Measurements from ENCODE around the gene PZP.

PZP gene

GRCh38 chr12:9104767-9105423, 103.3 kb downstream of the PZP start:
- DNase-seq (ENCODE audit: low read depth in 3 of 3, low spot score in 1 of 3), result no peak

DNA sequence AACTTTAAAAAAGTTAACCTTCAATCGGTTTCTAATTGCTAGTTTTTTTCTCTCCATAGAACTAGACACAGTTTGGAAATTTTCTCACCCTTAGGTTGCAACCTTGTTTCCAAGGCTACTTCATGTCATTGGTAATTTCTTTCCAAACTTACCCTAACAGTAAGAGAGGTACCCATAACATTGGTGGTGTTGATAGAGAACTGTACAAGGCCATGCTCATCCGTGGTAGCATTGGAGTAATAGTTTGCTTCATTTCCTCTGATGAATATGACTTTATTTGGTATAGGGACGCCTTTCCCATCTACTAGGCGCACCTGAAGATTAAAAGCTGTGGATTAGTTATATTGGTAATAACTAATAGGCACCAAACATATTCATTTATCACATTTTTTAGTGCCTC, 104.1 kb downstream of the PZP start:
- no peak for DNase-seq (ENCODE audit: low read depth in 3 of 3, low spot score in 1 of 3)

DNA sequence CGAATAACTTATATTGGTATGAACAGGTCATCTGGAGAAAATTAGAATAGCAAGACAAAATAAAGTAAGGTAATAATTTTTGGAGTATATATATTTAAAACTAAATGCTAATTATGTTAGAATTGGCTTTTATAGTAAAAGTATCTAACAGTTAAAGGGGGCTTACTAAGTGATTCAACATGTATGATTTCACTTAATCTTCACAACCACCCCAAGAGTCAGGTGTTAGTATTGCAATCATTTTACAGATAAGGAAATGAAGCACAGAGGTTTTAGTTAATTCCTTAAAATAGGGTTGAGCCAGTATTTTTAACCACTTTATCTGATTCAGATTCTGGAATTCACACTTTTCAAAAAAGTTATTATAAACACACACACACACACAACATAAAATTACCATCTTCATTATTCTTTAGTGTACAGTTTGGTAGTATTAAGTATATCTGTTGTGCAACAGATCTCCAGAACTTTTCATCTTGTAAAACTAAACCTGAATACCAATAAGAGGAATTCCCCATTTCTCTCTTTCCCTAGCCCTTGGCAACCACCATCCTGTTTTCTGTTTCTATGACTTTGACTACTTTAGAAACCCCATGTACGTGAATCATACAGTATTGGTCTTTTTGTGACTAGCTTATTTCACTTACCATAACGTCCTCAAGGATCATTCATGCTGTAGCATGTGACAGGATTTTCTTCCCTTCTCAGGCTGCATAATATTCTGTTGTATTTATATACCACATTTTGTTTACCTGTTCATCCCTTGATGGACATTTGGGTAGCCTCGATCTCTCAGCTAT, 104.9 kb downstream of the PZP start:
- no peak for DNase-seq (ENCODE audit: low read depth in 3 of 3, low spot score in 1 of 3)

GRCh38 chr12:9101018-9101687, 107.0 kb downstream of the PZP start:
- no peak for DNase-seq (ENCODE audit: low read depth in 3 of 3, low spot score in 1 of 3)

DNA sequence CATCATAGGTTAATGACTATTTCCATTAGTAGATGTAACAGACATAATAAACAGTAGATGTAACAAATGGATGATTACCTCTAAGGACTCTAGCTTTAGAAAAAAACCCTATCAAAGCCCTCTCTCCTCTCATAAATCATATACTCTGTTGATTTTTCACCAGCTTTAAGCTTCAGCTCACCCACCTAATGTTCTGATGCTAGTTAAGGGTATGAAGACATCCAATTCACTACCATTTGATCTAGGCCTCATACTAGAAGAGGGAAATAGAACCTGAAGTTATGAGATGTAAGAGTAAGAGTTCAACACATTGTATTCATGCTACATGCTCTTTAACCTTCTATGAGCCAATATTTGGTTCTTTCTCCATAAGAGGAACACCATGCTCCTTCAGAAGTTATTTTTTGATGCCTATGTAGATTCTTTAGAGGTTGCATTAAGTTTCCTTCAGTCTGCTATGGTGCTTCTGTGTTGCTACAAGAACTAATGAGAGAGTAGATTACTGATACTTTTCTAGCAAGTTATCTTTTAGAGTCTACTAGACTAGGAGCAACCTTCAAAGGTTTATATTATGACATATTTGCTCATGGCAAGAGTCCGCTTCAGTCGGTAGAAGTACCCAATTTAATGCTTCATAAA, 108.5 kb downstream of the PZP start:
- DNase-seq (ENCODE audit: low read depth in 3 of 3, low spot score in 1 of 3), result no peak

All from stimulated activated CD4-positive, alpha-beta T cell treated with anti-CD3 and anti-CD28 coated beads, TNF-alpha, amount 100 ng/mL, for 1 hour (primary cell).